Gastrocnemius medialis (tissue), 4 donors: Measurements from ENCODE around the gene PAPPA.

Experiments
- CTCF ChIP-seq, 5 experiments: fragments of 450-650 bp in 3 of 5; fragments of 200-600 bp in 2 of 5; sonication (generic) in 2 of 5; IDR thresholded peaks in 4 of 5; conservative IDR thresholded peaks in 1 of 5; 1 replicate in 4 of 5; 2 replicates in 1 of 5; pipeline ENCODE4 v1.5.1; 2016 to 2019; ENCODE audit warnings: antibody characterized with exemption in 5 of 5, mild to moderate bottlenecking in 3 of 5, moderate library complexity in 3 of 5
- POLR2A ChIP-seq, 2 donors: fragments of 450-650 bp; IDR thresholded peaks; one replicate each; pipeline ENCODE4 v1.6.1; 2017; ENCODE audit warnings: antibody characterized with exemption in 2 of 2, mild to moderate bottlenecking in 2 of 2, moderate library complexity in 2 of 2

- TF ChIP-seq CTCF (IDR thresholded peaks at IDR 0.05 in 4 of 5, conservative IDR thresholded peaks at IDR 0.05 in 1 of 5) (no peak), POLR2A (IDR thresholded peaks at IDR 0.05) (no peak)
Measured at GRCh38 chr9:116393198-116393597, 239.6 kb downstream of the PAPPA start.
